Tibial nerve (tissue), 4 donors: Measurements from ENCODE around the gene TCF4.

Experiments
- EP300 ChIP-seq, 2 donors: sonication (generic); formaldehyde crosslinking; IDR thresholded peaks; one replicate each; pipeline ENCODE4 v1.6.1; 2017; ENCODE audit warnings: antibody characterized with exemption in 2 of 2, mild to moderate bottlenecking in 1 of 2
- POLR2A ChIP-seq, 2 donors: fragments of 450-650 bp; IDR thresholded peaks; one replicate each; pipeline ENCODE4 v1.6.1; 2017; ENCODE audit warnings: antibody characterized with exemption in 2 of 2, mild to moderate bottlenecking in 2 of 2, moderate library complexity in 2 of 2
- TF ChIP-seq, protein P1 (sequence below), 5 experiments: fragments of 200-600 bp in 3 of 5; fragments of 450-650 bp in 2 of 5; sonication (generic) in 3 of 5; IDR thresholded peaks; one replicate each; pipeline ENCODE4 v1.5.1; 2016 to 2019; ENCODE audit warnings: antibody characterized with exemption in 5 of 5, mild to moderate bottlenecking in 3 of 5, moderate library complexity in 2 of 5

DNA sequence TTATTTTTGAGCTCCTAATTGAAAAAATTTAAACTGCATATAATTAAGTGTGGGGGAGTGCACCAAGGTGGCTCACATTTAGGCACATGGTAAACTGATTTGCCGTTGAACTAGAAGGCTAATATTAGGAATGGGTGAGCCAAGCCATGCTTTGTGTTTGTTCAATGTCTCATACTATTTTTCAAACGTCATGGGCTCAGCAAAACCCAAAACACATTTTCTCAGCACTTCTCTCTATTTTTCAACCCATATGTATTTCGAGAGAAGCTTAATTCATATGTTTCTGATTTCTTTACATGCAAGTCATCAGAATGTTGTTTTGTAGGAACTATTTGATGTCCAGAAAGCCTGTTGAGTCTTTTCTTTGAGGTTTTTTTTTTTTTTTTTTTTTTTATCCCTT, 291.2 kb downstream of the TCF4 start:
- TF ChIP-seq, protein P1, sequence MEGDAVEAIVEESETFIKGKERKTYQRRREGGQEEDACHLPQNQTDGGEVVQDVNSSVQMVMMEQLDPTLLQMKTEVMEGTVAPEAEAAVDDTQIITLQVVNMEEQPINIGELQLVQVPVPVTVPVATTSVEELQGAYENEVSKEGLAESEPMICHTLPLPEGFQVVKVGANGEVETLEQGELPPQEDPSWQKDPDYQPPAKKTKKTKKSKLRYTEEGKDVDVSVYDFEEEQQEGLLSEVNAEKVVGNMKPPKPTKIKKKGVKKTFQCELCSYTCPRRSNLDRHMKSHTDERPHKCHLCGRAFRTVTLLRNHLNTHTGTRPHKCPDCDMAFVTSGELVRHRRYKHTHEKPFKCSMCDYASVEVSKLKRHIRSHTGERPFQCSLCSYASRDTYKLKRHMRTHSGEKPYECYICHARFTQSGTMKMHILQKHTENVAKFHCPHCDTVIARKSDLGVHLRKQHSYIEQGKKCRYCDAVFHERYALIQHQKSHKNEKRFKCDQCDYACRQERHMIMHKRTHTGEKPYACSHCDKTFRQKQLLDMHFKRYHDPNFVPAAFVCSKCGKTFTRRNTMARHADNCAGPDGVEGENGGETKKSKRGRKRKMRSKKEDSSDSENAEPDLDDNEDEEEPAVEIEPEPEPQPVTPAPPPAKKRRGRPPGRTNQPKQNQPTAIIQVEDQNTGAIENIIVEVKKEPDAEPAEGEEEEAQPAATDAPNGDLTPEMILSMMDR (IDR thresholded peaks at IDR 0.05), result no peak
- TF ChIP-seq POLR2A (IDR thresholded peaks at IDR 0.05) (no peak), EP300 (IDR thresholded peaks at IDR 0.05) (no peak)
